ES-I3 (cell line): Measurements from ENCODE around the gene PTPRU.
"Not testable (repeated sequence)": the region's sequence is repeated elsewhere in the genome, so short reads cannot be mapped to it uniquely, and the experiment has no call there.

Experiments
- H3K36me3 ChIP-seq: 2 replicates; pipeline ENCODE4 v1.6.1; 2013; ENCODE audit warnings: mild to moderate bottlenecking, low read length, control low read depth, moderate library complexity; ENCODE audit not compliant: insufficient read depth
- H3K4me1 ChIP-seq: 2 replicates; pipeline ENCODE4 v1.6.1; 2013; ENCODE audit warnings: mild to moderate bottlenecking, control low read depth, low read length; ENCODE audit not compliant: insufficient read depth
- H3K9ac ChIP-seq: 2 replicates; pipeline ENCODE4 v1.6.1; 2013; ENCODE audit warnings: low read depth, mild to moderate bottlenecking, low read length, moderate library complexity
- H3K9me3 ChIP-seq: 2 replicates; pipeline ENCODE4 v1.6.1; 2013; ENCODE audit warnings: mild to moderate bottlenecking, low read length, moderate library complexity; ENCODE audit not compliant: control insufficient read depth, insufficient read depth

PTPRU gene

DNA sequence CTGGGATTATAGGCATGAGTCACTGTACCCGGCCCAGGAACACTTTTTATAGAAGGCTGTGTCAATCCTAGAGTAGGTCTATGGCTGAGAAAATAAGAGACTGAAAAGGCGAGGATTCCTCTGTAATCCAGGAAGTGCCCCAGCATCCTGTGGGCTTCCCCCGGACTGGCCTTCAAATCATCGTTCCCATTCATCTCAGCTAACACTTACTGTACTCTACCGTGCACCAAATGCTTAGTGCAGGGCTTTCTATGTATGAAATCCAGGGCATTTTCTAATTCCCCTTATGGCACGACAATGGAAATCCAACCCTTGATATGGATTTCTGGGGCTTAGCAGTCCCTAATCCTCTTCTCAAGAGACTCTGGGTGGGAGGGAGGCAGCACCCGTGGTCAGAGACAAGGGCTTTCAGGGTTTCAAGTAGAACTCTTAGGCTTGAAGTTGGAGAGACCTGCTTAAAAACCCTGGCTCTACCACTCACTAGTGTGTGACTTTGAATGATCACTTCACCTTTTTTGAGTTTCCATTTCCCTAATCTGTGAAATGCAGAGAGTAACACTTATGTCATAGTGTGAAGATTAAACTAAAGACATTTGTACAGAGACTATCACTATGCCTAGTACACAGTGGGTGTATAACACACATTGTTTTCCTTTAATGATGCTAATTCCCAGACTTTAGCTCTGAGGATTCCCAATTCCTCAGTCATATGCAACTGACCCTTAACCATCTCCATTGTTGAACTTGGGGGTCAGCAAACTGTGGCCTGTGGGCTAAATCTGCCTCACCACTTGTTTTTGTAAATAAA, 25.8 kb upstream of the PTPRU start:
- Histone ChIP-seq H3K4me1 (peaks cover 8% of the 10 kb centered on the region; the same call in 1 of the 2 replicates), H3K36me3 (peaks cover 19% of the 10 kb centered on the region)

DNA sequence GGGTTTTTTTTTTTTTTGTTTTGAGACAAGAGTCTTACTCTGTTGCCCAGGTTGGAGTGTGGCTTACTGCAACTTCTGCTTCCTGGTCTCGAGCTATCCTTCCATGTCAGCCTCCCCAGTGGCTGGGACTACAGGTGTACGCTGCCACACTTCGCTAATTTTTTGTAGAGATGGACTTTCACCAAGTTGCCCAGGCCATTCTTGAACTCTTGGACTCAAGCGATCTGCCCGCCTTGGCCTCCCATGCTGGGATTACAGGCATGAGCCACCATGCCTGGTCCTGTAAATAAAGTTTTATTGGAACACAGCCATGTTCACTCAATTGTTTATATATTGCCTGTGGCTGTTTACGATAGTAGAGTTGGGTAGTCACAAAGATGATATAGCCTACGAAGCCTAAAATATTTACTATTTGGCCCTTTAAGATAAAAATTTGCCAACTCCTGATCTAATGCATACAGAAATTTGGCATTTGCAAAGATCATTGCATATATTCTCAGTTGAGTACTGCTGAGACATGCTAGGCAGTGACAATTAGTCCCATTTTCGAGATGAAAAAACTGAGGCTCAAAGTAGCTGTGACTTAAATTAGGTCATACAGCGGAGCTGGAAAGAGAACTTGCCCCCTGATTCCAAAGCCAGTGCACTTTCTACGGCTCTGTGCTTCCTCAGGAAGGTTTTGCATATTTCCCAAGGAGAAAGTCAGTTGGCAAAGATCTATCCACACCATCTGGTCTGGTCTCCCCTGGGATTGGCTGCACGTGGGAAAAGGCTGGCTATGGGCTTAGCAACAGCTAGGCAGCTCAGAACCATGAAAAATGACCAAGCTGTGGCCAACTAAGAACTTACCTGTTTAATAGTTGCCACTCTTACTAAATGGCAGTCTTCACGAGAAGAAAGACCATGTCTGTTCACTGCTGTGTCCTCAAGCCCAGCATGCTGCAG, 25.0 kb upstream of the PTPRU start:
- Histone ChIP-seq H3K9ac (no peak overlapping the region), H3K36me3 (peaks cover 17% of the 10 kb centered on the region)

More for the DNA sequence above, 25.8 kb upstream of the PTPRU start:
- no peaks in the 10 kb centered on the region for H3K9me3 ChIP-seq
- no peak overlapping the region for H3K9ac ChIP-seq

DNA sequence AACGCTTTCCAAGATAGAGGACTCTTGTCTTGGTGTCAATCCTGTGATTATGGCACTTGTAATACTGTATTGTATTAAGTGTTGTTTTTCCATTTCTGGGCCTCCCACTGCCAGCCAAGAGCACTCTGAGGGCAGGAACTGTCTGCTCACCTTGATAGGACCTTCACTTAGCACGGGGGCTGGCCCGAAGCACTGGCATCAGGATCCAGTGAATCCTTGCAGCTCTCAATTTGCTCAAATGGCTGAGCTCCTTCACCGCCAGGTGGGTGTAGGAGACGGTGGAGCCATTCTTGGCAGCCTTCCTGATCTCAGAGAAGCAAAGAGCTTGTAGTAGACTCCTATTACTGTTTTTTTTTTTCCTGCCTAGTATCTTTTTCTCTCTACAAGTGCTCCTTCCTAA, 23.3 kb upstream of the PTPRU start:
- peaks cover 19% of the 10 kb centered on the region for H3K36me3 ChIP-seq
- H3K4me1 ChIP-seq = peaks cover 8% of the 10 kb centered on the region; the same call in 1 of the 2 replicates
- no peaks in the 10 kb centered on the region for H3K9me3 ChIP-seq
- no peak overlapping the region for H3K9ac ChIP-seq

More for the DNA sequence above, 25.0 kb upstream of the PTPRU start:
- peaks cover 8% of the 10 kb centered on the region; the same call in 1 of the 2 replicates for H3K4me1 ChIP-seq
- H3K9me3 ChIP-seq = no peaks in the 10 kb centered on the region

DNA sequence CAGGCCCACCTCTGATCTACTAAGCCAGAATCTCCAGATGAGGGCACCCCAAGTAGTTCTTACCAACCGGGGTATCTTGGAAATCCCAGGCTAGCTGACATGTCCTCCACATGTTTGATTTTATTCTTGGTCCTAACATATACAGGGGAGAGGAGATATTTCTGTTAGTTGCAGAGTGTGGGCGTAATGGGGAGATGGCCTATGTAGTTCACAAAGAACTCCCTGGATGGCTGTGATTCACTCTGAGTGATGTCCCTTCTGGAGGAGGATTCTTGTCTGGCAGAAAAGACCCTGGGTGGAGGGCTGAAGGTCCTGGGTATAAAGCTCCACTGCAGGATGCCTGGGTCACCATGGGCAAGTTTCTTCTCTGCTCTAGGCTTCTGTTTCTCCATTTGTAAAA, 18.7 kb upstream of the PTPRU start:
- Histone ChIP-seq H3K36me3 (peaks cover 13% of the 10 kb centered on the region; the same call in 1 of the 2 replicates), H3K9me3 (no peaks in the 10 kb centered on the region)

DNA sequence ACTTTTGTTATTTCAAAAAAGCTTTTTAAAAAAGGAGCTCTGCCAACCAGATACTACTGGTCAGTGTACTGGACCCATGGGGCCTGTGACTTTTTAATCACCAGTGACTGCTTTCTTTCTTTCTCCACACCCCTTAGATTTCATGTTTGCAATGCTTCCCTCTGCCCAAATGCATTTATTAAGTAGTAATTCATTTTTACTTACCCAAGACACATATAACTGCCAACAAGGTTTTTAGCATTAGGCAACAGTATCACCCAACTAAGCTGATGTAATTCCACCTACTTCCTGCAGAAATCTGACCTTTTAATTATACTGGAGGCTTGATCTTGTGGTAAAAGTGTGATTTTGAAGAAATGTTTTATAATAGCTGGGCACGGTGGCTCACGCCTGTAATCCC, 18.1 kb upstream of the PTPRU start:
- H3K36me3 ChIP-seq = peaks cover 9% of the 10 kb centered on the region; the same call in 1 of the 2 replicates
- no peaks in the 10 kb centered on the region for H3K9me3 ChIP-seq
- H3K4me1 ChIP-seq = peaks cover 4% of the 10 kb centered on the region; the same call in 1 of the 2 replicates

More for the DNA sequence above, 18.7 kb upstream of the PTPRU start:
- Histone ChIP-seq H3K4me1 (peaks cover 4% of the 10 kb centered on the region; the same call in 1 of the 2 replicates), H3K9ac (no peak overlapping the region)

DNA sequence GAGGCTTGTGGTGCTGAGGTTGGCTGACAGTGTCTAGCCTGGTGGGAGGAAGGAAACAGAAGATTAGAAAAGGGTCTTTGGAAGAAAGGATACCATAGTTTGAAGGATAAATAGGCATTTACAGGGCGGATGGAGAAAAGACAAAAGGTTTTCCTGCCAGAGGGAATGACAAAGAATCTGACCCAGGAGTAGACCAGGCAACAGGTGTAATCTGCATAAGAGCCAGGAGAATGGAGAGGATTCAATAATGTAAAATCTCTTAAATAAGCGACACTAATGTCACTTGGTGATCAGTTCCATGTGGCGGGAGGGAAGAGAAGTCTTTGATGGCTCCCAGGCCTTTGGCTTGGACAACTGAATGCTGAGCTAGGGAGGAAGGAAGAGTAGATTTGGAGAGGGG, 15.0 kb upstream of the PTPRU start:
- Histone ChIP-seq H3K9ac (no peak overlapping the region), H3K36me3 (peaks cover 6% of the 10 kb centered on the region), H3K4me1 (peaks cover 4% of the 10 kb centered on the region; the same call in 1 of the 2 replicates), H3K9me3 (no peaks in the 10 kb centered on the region)

More for the DNA sequence above, 18.1 kb upstream of the PTPRU start:
- no peak overlapping the region for H3K9ac ChIP-seq

DNA sequence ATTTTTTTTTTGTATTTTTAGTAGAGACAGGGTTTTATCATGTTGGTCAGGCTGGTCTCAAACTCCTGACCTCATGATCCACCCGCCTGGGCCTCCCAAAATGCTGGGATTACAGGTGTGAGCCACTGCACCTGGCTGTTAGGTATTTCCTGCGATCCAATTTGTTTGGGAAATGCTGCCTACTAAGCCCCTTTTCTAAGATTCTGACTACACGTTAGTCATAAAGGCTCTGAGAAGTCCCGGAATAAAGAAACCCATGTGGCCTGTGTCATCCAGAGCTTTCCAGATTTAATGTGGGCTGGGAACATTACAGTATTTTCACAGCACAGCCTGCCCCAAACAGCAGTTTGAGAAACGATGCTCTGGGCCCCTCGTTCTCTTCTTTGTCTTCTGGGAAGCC, 14.1 kb upstream of the PTPRU start:
- H3K9ac ChIP-seq, H3K4me1 ChIP-seq, H3K9me3 ChIP-seq, H3K36me3 ChIP-seq: not testable (repeated sequence)

DNA sequence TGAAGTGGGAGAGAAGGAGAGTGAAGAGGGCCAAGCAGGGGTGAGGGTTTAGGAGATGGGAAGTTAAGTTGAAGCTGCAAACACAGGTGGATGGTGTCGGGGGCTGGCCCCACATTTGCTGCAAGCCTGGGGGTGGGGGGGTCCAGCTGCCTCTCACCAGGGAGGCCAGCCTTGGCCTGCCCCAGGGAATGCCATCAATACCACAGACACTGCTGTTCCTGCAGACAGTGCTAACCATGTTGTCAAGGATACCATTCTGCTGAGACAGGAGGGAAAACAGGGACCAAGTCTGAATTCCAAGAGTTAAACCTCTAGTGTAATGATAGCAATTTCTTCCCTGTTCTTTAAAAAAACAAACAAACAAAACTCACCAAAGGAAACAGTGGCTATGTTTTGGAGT, 13.6 kb upstream of the PTPRU start:
- peaks cover 7% of the 10 kb centered on the region for H3K4me1 ChIP-seq
- peaks cover 3% of the 10 kb centered on the region; the same call in 1 of the 2 replicates for H3K36me3 ChIP-seq
- H3K9me3 ChIP-seq = no peaks in the 10 kb centered on the region
- H3K9ac ChIP-seq = no peak overlapping the region

DNA sequence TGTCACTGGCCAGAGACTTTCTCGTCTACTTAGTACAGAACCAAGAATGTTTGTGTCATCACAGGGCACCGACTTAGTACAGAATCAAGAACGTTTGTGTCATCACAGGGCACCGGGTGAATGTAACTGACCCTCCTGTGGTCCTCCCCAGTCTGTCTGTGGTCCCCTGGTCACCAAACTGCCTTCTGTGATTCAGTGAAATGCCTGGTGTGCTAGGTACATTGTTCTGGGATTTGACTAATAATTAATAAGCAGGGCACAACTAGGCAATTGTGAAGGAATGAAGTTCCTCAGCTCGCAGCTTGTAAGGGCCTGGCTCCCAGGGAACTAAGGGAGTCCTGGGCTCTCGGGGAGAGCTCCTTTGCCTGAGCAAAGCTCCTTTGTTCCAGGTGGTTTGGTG, 12.8 kb upstream of the PTPRU start:
- H3K9ac ChIP-seq = no peak overlapping the region
- peaks cover 9% of the 10 kb centered on the region for H3K4me1 ChIP-seq
- no peaks in the 10 kb centered on the region for H3K9me3 ChIP-seq
- peaks cover 3% of the 10 kb centered on the region; the same call in 1 of the 2 replicates for H3K36me3 ChIP-seq

DNA sequence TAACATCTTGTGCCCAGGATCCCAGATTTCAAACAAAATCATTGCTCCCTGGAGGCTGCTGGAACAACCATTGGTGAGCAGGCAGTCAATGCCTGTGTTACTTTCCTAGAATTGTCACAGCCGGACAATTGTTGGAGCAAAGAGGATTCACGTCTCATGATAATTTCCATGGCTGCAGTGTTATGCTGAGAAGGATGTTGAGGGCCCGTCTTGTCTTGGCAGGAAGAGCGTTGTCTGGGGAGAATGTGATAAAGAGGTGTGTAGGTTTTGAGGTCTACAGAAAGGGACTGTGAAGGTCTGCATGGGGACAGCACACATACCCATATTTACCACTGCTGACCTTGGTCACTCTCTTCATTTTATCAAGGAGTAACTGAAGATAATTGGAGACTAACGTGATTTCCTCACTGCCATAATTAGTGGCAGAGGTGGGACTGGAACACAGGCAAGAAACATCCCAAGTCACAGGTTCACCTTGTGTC, 11.9 kb upstream of the PTPRU start:
- Histone ChIP-seq H3K9me3 (no peaks in the 10 kb centered on the region), H3K4me1 (peaks cover 9% of the 10 kb centered on the region), H3K36me3 (peaks cover 3% of the 10 kb centered on the region; the same call in 1 of the 2 replicates), H3K9ac (no peak overlapping the region)

DNA sequence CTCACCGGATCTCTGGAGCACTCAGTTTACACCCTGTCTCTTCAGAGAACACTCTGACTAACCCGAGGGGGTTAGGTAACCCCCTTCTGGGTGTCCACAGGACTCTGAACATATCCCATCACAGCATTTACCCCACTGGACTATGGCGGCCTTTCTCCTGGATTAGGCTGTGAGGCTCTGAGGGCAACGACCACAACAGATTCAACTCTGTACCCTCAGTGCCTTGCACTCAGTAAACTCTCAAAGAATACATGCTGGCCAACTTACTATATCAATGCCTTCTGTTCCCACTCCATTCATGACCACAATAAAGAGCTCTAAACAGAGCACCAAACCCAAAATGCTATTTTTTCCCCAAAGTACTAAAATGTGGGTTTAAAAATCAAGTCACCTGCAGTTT, 11.0 kb upstream of the PTPRU start:
- Histone ChIP-seq H3K9ac (no peak overlapping the region), H3K9me3 (no peaks in the 10 kb centered on the region), H3K36me3 (peaks cover 3% of the 10 kb centered on the region; the same call in 1 of the 2 replicates), H3K4me1 (peaks cover 9% of the 10 kb centered on the region)

DNA sequence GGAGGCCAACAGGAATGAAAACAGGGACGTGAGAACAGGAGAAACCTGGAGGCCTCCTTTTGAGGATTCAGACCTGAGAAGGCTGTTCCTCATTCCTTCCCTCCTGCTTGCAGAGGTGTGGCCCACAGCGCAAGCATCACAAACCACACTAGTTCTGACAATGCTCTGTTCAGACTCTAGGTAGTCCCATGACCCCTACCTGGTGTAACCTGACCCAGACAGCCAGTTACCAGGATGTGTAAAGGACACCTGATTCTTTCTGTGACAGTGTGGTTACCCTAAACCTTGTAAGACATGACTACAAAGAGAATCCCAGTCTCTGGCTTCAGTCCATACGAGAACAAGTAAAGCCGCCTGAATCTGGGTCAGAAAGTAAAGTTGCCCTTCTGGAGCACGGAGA, 8.8 kb upstream of the PTPRU start:
- Histone ChIP-seq H3K4me1 (peaks cover 5% of the 10 kb centered on the region; the same call in 1 of the 2 replicates), H3K36me3 (peaks cover 3% of the 10 kb centered on the region; the same call in 1 of the 2 replicates), H3K9me3 (no peaks in the 10 kb centered on the region), H3K9ac (no peak overlapping the region)

DNA sequence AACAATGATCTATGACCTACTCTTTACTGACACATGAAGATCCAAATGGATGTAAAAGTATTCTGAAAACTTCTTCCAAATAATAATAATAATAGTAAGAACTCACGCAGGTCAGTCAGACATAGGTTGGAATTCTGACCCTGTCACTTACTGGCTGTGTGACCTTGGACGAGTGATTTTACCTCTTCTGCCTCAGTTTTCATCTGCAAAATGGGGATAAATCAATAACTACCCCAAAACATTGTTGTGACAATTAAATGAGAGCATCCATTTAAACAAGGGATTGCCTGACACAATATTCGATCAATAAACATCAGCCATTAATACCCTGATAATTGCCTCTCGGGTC, 6.1 kb upstream of the PTPRU start:
- H3K36me3 ChIP-seq = no peaks in the 10 kb centered on the region
- H3K4me1 ChIP-seq = peaks cover 5% of the 10 kb centered on the region; the same call in 1 of the 2 replicates
- no peaks in the 10 kb centered on the region for H3K9me3 ChIP-seq
- H3K9ac ChIP-seq = peak overlapping the region; percentile 100
